ENCODE data around the gene CLEC12A.

The CLEC12A gene

DNA sequence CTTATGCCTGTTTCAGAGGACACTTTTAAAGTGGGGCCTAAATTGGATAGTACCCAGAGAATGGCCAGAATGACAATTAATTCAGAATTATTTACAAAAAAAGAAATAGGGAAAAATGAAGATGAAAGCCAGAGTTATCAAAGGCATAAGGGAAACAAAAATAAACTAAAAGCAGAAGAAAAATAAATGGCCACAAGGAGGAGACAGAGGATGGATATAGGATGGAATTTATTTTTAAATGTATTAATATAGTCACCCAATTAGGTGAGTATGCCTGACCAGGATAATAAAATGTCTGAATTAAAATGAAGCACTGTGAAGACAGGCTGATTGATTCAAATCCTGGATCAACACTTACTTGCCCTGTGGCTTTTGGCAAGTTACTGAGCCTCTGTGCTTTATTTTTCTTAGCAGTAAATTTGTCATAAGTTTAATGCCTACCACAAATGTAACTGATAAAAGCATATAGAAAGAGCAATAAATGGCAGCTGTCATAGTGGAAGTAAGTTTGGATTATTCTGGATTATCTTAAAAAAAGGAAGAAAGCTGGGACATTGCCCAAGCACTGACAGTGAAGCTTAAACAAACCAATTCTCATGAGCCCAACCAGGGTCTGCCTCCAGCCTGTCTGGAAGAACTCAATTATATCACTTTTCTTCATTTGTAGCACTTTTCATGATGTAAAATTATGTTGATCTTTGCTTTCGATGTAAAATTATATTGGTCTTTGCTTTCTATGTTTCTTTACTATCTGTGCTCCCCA is 62.8 kb downstream of the CLEC12A start:
- no peak for DNase-seq (ENCODE audit: low spot score)

Measured in hepatic stellate cell (primary cell).